Jurkat, Clone E6-1 (cell line): ENCODE measurements around the gene SMARCA2.

Source experiments
- DNase-seq: peaks from one replicate; pipeline ENCODE4 v3.0.0-alpha.2; 2011; ENCODE audit warnings: low read depth, low spot score
- H3K4me3 ChIP-seq: 2 replicates; pipeline ENCODE4 v1.5.1; 2011; ENCODE audit warnings: mild to moderate bottlenecking, low read length, control low read depth, moderate library complexity

SMARCA2 gene

GRCh38 chr9:2220036-2220435, 204.9 kb downstream of the SMARCA2 start:
- no peak overlapping the region for H3K4me3 ChIP-seq
- DNase-seq: no peak

DNA sequence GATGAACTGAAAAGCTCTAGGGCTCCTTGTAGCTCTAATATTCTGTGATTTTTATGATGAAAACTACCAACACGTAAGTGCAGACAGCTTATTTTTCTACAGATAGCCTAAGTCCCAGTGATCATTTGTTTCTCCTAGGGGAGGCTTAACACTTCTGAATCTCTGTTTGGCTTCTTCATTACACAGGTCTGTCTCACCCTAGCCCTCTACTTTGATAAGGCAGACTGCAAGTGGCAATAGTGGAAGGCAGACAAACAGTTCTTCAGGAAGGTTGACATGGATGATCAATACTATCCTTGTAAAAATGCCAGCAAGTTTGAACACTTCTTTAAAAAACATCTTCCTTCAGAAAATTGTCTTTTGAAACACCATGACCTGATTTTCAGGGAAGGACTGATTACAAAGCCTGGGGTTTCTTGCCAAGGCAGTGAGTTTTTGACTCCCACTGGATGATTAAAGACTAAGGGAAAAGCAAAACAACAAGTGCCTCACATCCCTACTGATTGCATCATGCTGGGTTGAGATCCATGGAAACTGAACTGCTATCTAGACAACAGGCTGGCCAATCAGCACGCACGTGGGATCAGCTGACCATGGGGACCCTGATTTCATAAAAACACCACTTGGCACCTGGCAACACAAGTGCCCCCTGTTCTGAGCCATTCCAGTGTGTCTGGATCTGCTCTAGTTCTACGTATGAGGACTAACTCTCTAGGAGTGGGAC, 212.2 kb downstream of the SMARCA2 start:
- no peak for DNase-seq
- H3K4me3 ChIP-seq: no peak overlapping the region

GRCh38 chr9:2228132-2228531, 213.0 kb downstream of the SMARCA2 start:
- peak; percentile 22 for DNase-seq

GRCh38 chr9:2228641-2229040, 213.5 kb downstream of the SMARCA2 start:
- DNase-seq: no peak
- no peak overlapping the region for H3K4me3 ChIP-seq

More at GRCh38 chr9:2228132-2228531, 213.0 kb downstream of the SMARCA2 start:
- H3K4me3 ChIP-seq: no peak overlapping the region

DNA sequence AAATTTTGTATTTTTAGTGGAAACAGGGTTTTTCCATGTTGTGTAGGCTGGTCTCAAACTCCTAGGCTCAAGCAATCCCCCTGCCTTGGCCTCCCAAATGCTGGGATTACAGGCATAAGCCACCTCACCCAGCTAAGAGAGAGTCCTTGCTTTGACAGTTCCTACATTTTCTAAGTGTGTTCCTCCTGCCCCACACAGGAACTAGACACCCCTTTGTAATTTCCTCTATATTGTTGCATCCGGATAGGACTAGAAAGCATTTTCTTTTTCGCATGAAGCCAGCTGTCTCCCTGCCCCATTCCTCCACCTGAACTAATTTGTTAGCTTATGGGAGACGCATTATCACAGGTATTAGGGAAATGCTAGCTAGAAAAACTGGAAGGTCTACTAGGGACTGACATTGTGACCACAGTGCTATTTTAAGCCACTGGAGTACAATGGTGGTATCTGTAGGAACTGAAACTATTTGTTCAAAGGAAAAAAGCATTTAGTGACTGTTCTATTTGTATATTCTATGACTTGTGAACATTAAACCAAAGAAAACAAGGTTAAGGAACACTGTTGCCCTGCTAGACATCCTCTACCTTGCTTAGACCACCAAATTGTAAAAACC, 214.1 kb downstream of the SMARCA2 start:
- H3K4me3 ChIP-seq: no peak overlapping the region
- DNase-seq: no peak

DNA sequence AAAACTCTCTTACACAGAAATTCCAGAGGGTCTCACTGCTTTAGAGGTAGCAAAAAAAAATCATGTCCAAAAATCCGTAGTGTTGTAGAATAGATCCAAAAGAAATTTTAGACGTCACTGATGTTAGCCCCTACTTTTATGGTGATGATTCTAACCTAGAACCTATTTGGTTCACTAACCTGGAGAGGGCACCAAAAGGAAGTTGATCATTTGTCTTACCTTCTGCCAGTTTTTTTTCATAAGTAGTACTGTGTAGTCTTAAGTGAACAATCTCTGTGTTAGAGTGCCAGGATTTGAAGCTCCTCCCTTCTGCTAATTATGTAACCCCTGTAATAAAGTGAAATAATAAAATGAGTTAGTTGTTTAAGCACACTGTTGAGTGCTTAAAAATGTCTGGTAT, 215.2 kb downstream of the SMARCA2 start:
- no peak overlapping the region for H3K4me3 ChIP-seq
- DNase-seq: no peak

DNA sequence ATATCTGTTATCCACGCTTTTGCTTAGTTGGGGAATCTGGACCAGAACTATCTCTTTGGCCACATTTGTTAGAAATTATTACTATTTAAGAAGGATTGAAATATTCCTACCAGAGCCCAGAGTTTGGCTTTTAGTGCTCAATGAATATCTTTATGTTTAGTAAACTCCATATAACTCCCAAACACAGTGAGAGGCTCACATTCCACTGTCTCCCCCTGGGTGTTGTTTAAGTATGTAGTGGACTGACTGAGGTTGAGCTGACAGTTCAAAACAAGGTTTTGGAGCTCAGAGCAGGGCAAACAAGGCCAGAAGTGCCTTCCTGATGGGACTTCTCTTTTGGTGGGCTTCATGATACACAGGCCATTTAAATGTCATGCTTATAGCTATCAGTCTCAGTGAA, 216.0 kb downstream of the SMARCA2 start:
- no peak for DNase-seq
- no peak overlapping the region for H3K4me3 ChIP-seq

GRCh38 chr9:2231829-2232228, 216.7 kb downstream of the SMARCA2 start:
- no peak for DNase-seq
- H3K4me3 ChIP-seq: no peak overlapping the region

DNA sequence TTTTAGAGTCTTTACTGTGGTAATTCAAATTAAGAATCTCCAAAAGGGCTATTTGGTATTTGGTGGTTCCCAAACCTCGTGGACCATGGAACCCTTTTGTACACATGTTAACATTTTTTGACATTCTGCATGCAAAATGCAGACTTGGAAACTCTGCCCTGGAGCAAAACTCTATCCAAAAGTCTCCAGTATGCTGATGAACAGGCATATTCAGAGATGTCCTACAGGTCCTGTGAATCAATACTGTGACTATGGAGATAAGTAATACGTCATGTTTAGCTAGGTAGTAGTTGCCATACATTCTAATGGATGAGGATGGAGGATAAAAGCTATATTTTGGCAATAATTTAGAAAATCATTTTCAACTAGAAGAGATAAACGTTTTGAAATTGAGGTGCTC, 218.1 kb downstream of the SMARCA2 start:
- H3K4me3 ChIP-seq: no peak overlapping the region
- DNase-seq: no peak

- H3K4me3 ChIP-seq: no peak overlapping the region
- DNase-seq: no peak
These were observed 219.3 kb downstream of the SMARCA2 start for GRCh38 chr9:2234371-2234893.

DNA sequence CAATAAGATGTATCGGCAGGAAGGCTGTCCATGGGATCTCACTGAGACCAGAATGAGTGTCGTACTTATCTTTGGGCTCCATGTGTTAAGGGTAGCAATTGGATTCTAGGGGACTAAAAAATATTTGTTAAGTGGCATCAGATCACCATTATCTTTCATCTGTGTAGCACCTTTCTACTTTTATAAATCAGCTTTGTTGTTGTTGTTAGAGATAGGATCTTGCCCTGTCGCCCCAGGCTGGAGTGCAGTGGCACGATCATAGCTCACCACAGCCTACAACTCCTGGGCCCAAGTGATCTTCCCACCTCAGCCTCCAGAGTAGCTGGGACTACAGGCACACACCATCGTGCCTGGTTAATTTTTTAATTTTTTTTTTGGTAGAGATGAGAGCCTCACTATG, 220.5 kb downstream of the SMARCA2 start:
- H3K4me3 ChIP-seq: no peak overlapping the region
- no peak for DNase-seq

DNA sequence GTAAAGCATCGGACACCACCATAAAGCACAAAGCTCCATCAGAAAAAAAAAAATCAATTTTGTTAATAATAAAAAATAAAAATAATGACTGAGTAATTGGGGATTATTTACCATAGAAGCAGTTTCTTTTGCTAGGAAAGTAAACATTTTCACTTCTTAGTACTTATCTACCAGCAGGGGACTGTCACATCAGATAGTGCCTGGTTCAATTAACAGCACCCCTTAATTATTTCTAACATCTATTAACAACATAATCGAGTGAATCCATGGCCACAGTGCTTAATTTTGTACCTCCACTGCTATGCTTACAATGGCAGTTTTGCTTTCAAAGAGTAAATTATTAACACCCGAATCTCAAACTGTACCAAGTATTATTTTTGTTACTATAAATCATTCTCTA, 221.7 kb downstream of the SMARCA2 start:
- DNase-seq: no peak
- H3K4me3 ChIP-seq: no peak overlapping the region

- DNase-seq: peak; percentile 63
- H3K4me3 ChIP-seq: peak overlapping the region; percentile 54
These were observed 226.3 kb downstream of the SMARCA2 start for GRCh38 chr9:2241461-2241835.

DNA sequence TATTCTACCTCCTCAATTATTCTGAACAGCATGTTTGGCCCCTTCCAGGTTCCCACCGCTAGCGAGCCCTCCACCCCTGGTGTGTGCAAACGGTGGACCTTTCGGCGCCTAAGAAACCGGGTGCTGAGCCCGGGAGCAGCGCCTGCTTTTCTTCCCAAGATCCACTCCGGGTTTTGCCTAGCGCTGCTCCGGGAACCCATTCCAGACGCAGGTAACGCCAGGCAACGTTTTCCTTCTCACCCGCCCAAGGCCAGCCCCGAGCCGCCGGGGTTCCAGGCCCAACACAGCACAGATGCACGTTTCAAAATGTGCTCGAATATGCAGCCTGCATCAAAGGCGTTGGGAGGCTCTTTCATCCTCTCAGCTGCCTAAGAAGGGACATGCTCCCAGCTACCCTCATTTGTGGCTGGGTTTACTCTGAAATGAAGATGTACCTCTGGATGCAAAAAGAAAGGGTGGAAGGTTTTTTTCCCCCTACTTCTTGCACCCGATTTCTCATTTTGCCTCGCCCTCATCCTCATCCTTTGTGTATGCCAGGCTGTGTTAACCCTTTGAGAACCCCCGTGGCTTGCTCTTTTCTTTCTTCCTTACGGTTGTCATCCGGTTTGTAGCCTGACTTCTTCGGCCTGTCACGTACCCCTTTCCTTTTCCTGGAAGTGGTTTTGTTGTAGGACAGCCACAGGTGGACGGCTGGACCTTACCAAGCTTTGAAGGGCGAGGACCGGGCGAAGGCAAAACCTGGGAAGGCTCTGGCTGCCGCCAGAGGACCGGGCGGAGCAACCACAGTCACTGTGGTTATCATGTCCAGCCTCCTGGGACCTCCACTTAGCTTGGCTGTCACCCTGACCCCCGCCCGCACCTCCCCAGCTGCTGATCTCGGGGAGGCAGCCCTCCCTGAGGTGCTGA, 226.9 kb downstream of the SMARCA2 start:
- H3K4me3 ChIP-seq: peak overlapping the region; percentile 54
- DNase-seq: peak; percentile 88

DNA sequence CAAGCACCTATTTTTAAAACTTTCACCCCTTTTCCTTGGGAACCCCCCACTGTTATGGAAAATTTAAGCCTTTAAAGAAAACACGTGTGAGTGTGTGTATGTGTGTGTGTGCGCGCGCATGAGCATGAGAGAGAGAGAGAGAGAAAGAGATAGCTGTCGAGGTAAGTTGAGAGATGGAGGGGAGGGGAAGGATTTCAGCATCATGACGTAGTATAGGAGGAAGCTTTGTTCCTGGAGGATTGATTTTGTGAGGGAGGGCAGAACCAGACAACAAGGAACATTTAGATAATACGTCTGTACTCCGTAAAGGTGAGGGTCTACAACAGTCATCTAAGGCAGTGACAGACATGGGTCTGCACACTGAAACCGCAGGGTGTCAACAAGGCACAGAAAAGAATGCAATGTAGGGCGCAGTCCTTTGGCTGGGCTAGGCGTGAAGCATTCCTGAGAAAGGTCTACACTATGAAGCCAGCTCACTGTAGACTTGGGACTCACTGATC, 227.7 kb downstream of the SMARCA2 start:
- DNase-seq: no peak
- H3K4me3 ChIP-seq: no peak overlapping the region
